ENCODE data around the gene KRT40.

Gene KRT40

GRCh38 chr17:40935624-40936023, 48.5 kb downstream of the KRT40 start:
- in situ Hi-C loops (cut with HindIII; ENCODE audit: low sequenced_read_pairs) = no loop called here
- H3K4me3 ChIP-seq (ENCODE audit: low read depth, low read length) = no peak overlapping the region
- no peak for DNase-seq (ENCODE audit: low read depth)
- TF ChIP-seq CTCF (IDR thresholded peaks at IDR 0.05; ENCODE audit: low read depth, low read length, missing control alignments) = no peak

- no peak for DNase-seq (ENCODE audit: low read depth)
- no peak overlapping the region for H3K4me3 ChIP-seq (ENCODE audit: low read depth, low read length)
- in situ Hi-C loops (cut with HindIII; ENCODE audit: low sequenced_read_pairs) = no loop called here
- no peak for TF ChIP-seq CTCF (IDR thresholded peaks at IDR 0.05; ENCODE audit: low read depth, low read length, missing control alignments)
These were observed 51.5 kb downstream of the KRT40 start for GRCh38 chr17:40932608-40933007.

GRCh38 chr17:40931311-40931710, 52.8 kb downstream of the KRT40 start:
- in situ Hi-C loops (cut with HindIII; ENCODE audit: low sequenced_read_pairs) = no loop called here
- DNase-seq (ENCODE audit: low read depth) = no peak
- TF ChIP-seq CTCF (IDR thresholded peaks at IDR 0.05; ENCODE audit: low read depth, low read length, missing control alignments) = no peak
- H3K4me3 ChIP-seq (ENCODE audit: low read depth, low read length) = no peak overlapping the region
